Measurements from ENCODE around the gene ATG4B.

ATG4B gene

GRCh38 chr2:241690202-241690717 lies 52.8 kb downstream of the ATG4B start:
- no peak for DNase-seq (ENCODE audit: low spot score)

GRCh38 chr2:241692448-241692847 lies 55.0 kb downstream of the ATG4B start:
- DNase-seq (ENCODE audit: low spot score): no peak

GRCh38 chr2:241695651-241696050 lies 58.2 kb downstream of the ATG4B start:
- DNase-seq (ENCODE audit: low spot score): no peak

GRCh38 chr2:241701149-241701398 lies 63.6 kb downstream of the ATG4B start:
- no peak for DNase-seq (ENCODE audit: low spot score)

GRCh38 chr2:241701399-241702154 lies 64.1 kb downstream of the ATG4B start, which contains the start of gene ING5:
ING5 (plus strand) TSS chr2:241702039; CDS start chr2:241702066, 27 bp downstream.
- peak; percentile 80 for DNase-seq (ENCODE audit: low spot score)

- peak; percentile 76 for DNase-seq (ENCODE audit: low spot score)
Measured at GRCh38 chr2:241702155-241703031, 64.9 kb downstream of the ATG4B start.

- peak; percentile 36 for DNase-seq (ENCODE audit: low spot score)
Measured at GRCh38 chr2:241703032-241703604, 65.6 kb downstream of the ATG4B start.

- DNase-seq (ENCODE audit: low spot score): no peak
Measured at GRCh38 chr2:241706537-241706936, 69.0 kb downstream of the ATG4B start.

GRCh38 chr2:241708879-241709278 lies 71.4 kb downstream of the ATG4B start:
- no peak for DNase-seq (ENCODE audit: low spot score)

- no peak for DNase-seq (ENCODE audit: low spot score)
Measured at GRCh38 chr2:241719093-241719492, 81.6 kb downstream of the ATG4B start.

GRCh38 chr2:241720099-241720498 lies 82.6 kb downstream of the ATG4B start:
- DNase-seq (ENCODE audit: low spot score): no peak

- DNase-seq (ENCODE audit: low spot score): no peak
Measured at GRCh38 chr2:241720560-241720959, 83.1 kb downstream of the ATG4B start.

GRCh38 chr2:241721852-241722251 lies 84.4 kb downstream of the ATG4B start:
- no peak for DNase-seq (ENCODE audit: low spot score)

- no peak for DNase-seq (ENCODE audit: low spot score)
Measured at GRCh38 chr2:241722896-241723454, 85.5 kb downstream of the ATG4B start.
